H9 (cell line): ENCODE measurements around the gene SLC12A4. TPM values are rescaled to one million over a fixed set of nuclear protein-coding genes. Genes with fewer than 3 reads are reported as not detected.

Source experiments
- DNase-seq: peaks from one replicate; pipeline ENCODE4 v3.0.0-alpha.2; 2017
- H2AFZ ChIP-seq: one replicate; pipeline ENCODE4 v1.6.1; 2013; ENCODE audit warnings: mild to moderate bottlenecking, low read length, control low read depth, moderate library complexity
- H2AK5ac ChIP-seq: 2 replicates; pipeline ENCODE4 v1.6.1; 2013; ENCODE audit warnings: low read length, control low read depth, mixed read lengths; ENCODE audit not compliant: insufficient read length
- H2BK120ac ChIP-seq: one replicate; pipeline ENCODE4 v1.6.1; 2013; ENCODE audit warnings: low read depth, mild to moderate bottlenecking, low read length, control low read depth, inconsistent platforms; ENCODE audit not compliant: poor library complexity, severe bottlenecking
- H2BK12ac ChIP-seq: 2 replicates; pipeline ENCODE4 v1.6.1; 2013; ENCODE audit warnings: low read length, control low read depth, mixed read lengths, low read depth; ENCODE audit not compliant: insufficient read length
- H2BK15ac ChIP-seq: 2 replicates; pipeline ENCODE4 v1.6.1; 2013; ENCODE audit warnings: low read depth, low read length, control low read depth
- H2BK20ac ChIP-seq: one replicate; pipeline ENCODE4 v1.6.1; 2013; ENCODE audit warnings: low read depth, mild to moderate bottlenecking, low read length, control low read depth, inconsistent platforms; ENCODE audit not compliant: poor library complexity, severe bottlenecking
- H2BK5ac ChIP-seq: 2 replicates; pipeline ENCODE4 v1.6.1; 2013; ENCODE audit warnings: low read length, control low read depth, mixed read lengths; ENCODE audit not compliant: insufficient read length
- H3K14ac ChIP-seq: 2 replicates; pipeline ENCODE4 v1.6.1; 2013; ENCODE audit warnings: low read length, control low read depth; ENCODE audit not compliant: insufficient read depth
- H3K18ac ChIP-seq: 2 replicates; pipeline ENCODE4 v1.6.1; 2013; ENCODE audit warnings: low read depth, mild to moderate bottlenecking, mixed read lengths, low read length, control low read depth; ENCODE audit not compliant: insufficient read length
- H3K23ac ChIP-seq: 2 replicates; pipeline ENCODE4 v1.6.1; 2013; ENCODE audit warnings: low read length, control low read depth, mixed read lengths, low read depth; ENCODE audit not compliant: insufficient read length
- H3K23me2 ChIP-seq: 2 replicates; pipeline ENCODE4 v1.6.1; 2013; ENCODE audit warnings: low read depth, mild to moderate bottlenecking, mixed read lengths, low read length, control low read depth; ENCODE audit not compliant: insufficient read length, poor library complexity, severe bottlenecking
- H3K27ac ChIP-seq: 2 replicates; pipeline ENCODE4 v1.5.1; 2013; ENCODE audit warnings: low read length, control low read depth, mixed read lengths, low read depth; ENCODE audit not compliant: insufficient read length
- H3K27me3 ChIP-seq: 2 replicates; pipeline ENCODE4 v1.6.1; 2013; ENCODE audit warnings: low read length, control low read depth, inconsistent platforms; ENCODE audit not compliant: insufficient read depth
- H3K4ac ChIP-seq: 2 replicates; pipeline ENCODE4 v1.6.1; 2013; ENCODE audit warnings: low read depth, mild to moderate bottlenecking, control low read depth, inconsistent platforms, low read length, moderate library complexity
- H3K4me1 ChIP-seq: 2 replicates; pipeline ENCODE4 v1.6.1; 2013; ENCODE audit warnings: low read length, control low read depth, inconsistent platforms; ENCODE audit not compliant: insufficient read depth
- H3K4me2 ChIP-seq: 2 replicates; pipeline ENCODE4 v1.6.1; 2013; ENCODE audit warnings: low read length, control low read depth, mixed read lengths; ENCODE audit not compliant: insufficient read length, insufficient read depth
- H3K56ac ChIP-seq: 2 replicates; pipeline ENCODE4 v1.6.1; 2013; ENCODE audit warnings: low read depth, mild to moderate bottlenecking, mixed read lengths, low read length, control low read depth; ENCODE audit not compliant: insufficient read length
- H3K79me1 ChIP-seq: 2 replicates; pipeline ENCODE4 v1.6.1; 2013; ENCODE audit warnings: low read depth, mild to moderate bottlenecking, moderate library complexity, low read length, control low read depth, inconsistent platforms; ENCODE audit not compliant: insufficient read depth, poor library complexity, severe bottlenecking
- H3K79me2 ChIP-seq: 2 replicates; pipeline ENCODE4 v1.6.1; 2013; ENCODE audit warnings: low read length, control low read depth, inconsistent platforms; ENCODE audit not compliant: insufficient read depth
- H3K9ac ChIP-seq: 2 replicates; pipeline ENCODE4 v1.6.1; 2013; ENCODE audit warnings: low read length, control low read depth, mixed read lengths; ENCODE audit not compliant: insufficient read length; ENCODE audit errors: extremely low read depth
- H3K9me3 ChIP-seq: one replicate; pipeline ENCODE4 v1.6.1; 2013; ENCODE audit warnings: low read depth, low read length, inconsistent platforms; ENCODE audit not compliant: control insufficient read depth
- H3T11ph ChIP-seq: one replicate; pipeline ENCODE4 v1.6.1; 2013; ENCODE audit warnings: mild to moderate bottlenecking, low read length, control low read depth, inconsistent platforms
- H4K20me1 ChIP-seq: one replicate; pipeline ENCODE4 v1.6.1; 2013; ENCODE audit not compliant: control insufficient read depth, insufficient read length, insufficient read depth
- H4K5ac ChIP-seq: 2 replicates; pipeline ENCODE4 v1.6.1; 2013; ENCODE audit warnings: low read depth, mild to moderate bottlenecking, mixed read lengths, low read length, control low read depth; ENCODE audit not compliant: insufficient read length
- H4K8ac ChIP-seq: replicated peaks from 2 replicates; pipeline ENCODE4 v1.6.1; 2013; ENCODE audit warnings: low read length, control low read depth, mixed read lengths, low read depth; ENCODE audit not compliant: insufficient read length
- H4K91ac ChIP-seq: 2 replicates; pipeline ENCODE4 v1.6.1; 2013; ENCODE audit warnings: low read depth, mild to moderate bottlenecking, moderate library complexity, mixed read lengths, low read length, control low read depth; ENCODE audit not compliant: insufficient read length
- H3K27ac Mint-ChIP-seq, 3 experiments: 2 replicates in 2 of 3; 3 replicates in 1 of 3; pipeline ENCODE4 v1.8.0; 2020 to 2021; ENCODE audit warnings: mixed read lengths in 3 of 3, mild to moderate bottlenecking in 1 of 3, moderate library complexity in 1 of 3
- H3K27me3 Mint-ChIP-seq: 2 replicates; pipeline ENCODE4 v1.8.0; 2021; ENCODE audit warnings: low read depth, mild to moderate bottlenecking, moderate library complexity, mixed read lengths
- H3K36me3 Mint-ChIP-seq, 3 experiments: 2 replicates in 2 of 3; 3 replicates in 1 of 3; pipeline ENCODE4 v1.8.0; 2020 to 2021; ENCODE audit warnings: low read depth in 3 of 3, mixed read lengths in 3 of 3; ENCODE audit not compliant: insufficient read depth in 1 of 3
- H3K4me1 Mint-ChIP-seq, 2 experiments: 2 replicates each; pipeline ENCODE4 v1.8.0; 2020; ENCODE audit warnings: mixed read lengths in 2 of 2
- H3K4me3 Mint-ChIP-seq, 2 experiments: 2 replicates in 1 of 2; 3 replicates in 1 of 2; pipeline ENCODE4 v1.8.0; 2020 to 2021; ENCODE audit warnings: mild to moderate bottlenecking in 2 of 2, mixed read lengths in 2 of 2, moderate library complexity in 1 of 2
- H3K9me3 Mint-ChIP-seq, 2 experiments: 2 replicates in 1 of 2; 3 replicates in 1 of 2; pipeline ENCODE4 v1.8.0; 2020; ENCODE audit warnings: mild to moderate bottlenecking in 2 of 2, mixed read lengths in 2 of 2, moderate library complexity in 1 of 2
- WGBS: extraction: QIAGEN DNeasy Blood & Tissue Kit; methylation state at CpG from one replicate; pipeline ENCODE4 v1.1.7; 2013; ENCODE audit warnings: missing lambda C conversion rate, low lambda C conversion rate, mixed read lengths; ENCODE audit not compliant: insufficient read length; ENCODE audit errors: extremely low coverage; 5-methylcytosine and 5-hydroxymethylcytosine counted together
- total RNA-seq: library from RNA; stranded (reverse); gene quantifications from 2 replicates; pipeline ENCODE4 v1.2.1, GENCODE V29; 2021
- TF ChIP-seq, protein P1 (sequence below): fragments of 200-600 bp; sonication (generic); conservative IDR thresholded peaks from 3 replicates; pipeline ENCODE4 v1.8.0; 2021; ENCODE audit warnings: antibody characterized with exemption, mild to moderate bottlenecking

SLC12A4 gene
- total RNA-seq, 1 experiment from 2014 or later = 46.7 TPM

DNA sequence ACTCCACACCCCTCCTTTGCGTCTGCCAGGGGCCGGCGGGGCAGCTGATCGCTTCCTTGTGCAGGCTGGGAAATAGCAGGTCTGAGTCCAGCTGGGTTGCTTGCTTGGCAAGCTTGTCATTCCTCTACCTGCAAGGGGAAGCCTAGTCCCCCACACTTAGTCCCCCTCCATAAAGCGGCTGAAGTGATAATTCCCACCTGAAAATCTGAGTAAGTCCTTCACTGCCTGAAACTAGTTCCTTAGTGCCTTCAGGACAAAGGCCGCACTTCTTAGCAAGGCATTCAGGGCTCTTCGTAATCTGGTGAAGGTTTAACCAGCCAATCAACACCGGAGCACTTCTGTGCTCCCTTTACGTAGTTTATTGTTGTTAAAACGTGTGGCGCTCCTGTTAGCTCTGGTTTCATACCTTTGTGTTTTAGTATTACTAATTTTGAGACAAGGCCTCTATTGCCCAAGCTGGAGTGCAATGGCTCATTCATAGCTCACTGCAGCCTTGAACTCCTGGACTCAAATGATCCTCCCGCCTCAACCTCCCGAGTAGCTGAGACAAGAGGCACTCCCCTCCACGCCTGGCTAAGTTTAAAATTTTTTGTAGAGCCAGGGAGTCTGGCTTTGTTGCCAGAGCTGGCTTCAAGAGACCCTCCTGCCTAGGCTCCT is 74.6 kb downstream of the SLC12A4 start:
- H2BK12ac ChIP-seq = no peak overlapping the region
- H3K23me2 ChIP-seq = peaks cover 6% of the 10 kb centered on the region
- H2BK5ac ChIP-seq = no peak overlapping the region
- H3K4ac ChIP-seq = no peak overlapping the region
- no peaks in the 10 kb centered on the region for H3K9me3 ChIP-seq
- no peak overlapping the region for H4K5ac ChIP-seq
- H3K27me3 ChIP-seq = no peaks in the 10 kb centered on the region
- H2BK20ac ChIP-seq = no peak overlapping the region
- TF ChIP-seq, protein P1, sequence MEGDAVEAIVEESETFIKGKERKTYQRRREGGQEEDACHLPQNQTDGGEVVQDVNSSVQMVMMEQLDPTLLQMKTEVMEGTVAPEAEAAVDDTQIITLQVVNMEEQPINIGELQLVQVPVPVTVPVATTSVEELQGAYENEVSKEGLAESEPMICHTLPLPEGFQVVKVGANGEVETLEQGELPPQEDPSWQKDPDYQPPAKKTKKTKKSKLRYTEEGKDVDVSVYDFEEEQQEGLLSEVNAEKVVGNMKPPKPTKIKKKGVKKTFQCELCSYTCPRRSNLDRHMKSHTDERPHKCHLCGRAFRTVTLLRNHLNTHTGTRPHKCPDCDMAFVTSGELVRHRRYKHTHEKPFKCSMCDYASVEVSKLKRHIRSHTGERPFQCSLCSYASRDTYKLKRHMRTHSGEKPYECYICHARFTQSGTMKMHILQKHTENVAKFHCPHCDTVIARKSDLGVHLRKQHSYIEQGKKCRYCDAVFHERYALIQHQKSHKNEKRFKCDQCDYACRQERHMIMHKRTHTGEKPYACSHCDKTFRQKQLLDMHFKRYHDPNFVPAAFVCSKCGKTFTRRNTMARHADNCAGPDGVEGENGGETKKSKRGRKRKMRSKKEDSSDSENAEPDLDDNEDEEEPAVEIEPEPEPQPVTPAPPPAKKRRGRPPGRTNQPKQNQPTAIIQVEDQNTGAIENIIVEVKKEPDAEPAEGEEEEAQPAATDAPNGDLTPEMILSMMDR = no peak
- H4K20me1 ChIP-seq = no peaks in the 10 kb centered on the region
- H3K79me2 ChIP-seq = peaks cover 8% of the 10 kb centered on the region; the same call in 1 of the 2 replicates
- no peak overlapping the region for H3K27ac ChIP-seq
- WGBS = no CpG with 5 or more reads among the region's 14 CpGs
- peak overlapping the region; percentile 86 for H3K14ac ChIP-seq
- no peak overlapping the region for H2AK5ac ChIP-seq
- H3K4me2 ChIP-seq = peak overlapping the region; percentile 75
- DNase-seq = no peak
- peak overlapping the region; percentile 11 for H4K91ac ChIP-seq
- H3K36me3 Mint-ChIP-seq = no peaks in the 10 kb centered on the region
- peak overlapping the region; percentile 89 for H3K9ac ChIP-seq
- H3K27me3 Mint-ChIP-seq = no peaks in the 10 kb centered on the region
- H3K23ac ChIP-seq = no peak overlapping the region
- peak overlapping the region; percentile 59 for H3K18ac ChIP-seq
- H3K9me3 Mint-ChIP-seq = no peaks in the 10 kb centered on the region
- no peak overlapping the region for H3T11ph ChIP-seq
- no peak overlapping the region for H2BK15ac ChIP-seq
- peak overlapping the region; percentile 89 to 98 (median 95); a peak in 6 of 7 replicates for H3K27ac Mint-ChIP-seq
- no peak overlapping the region for H3K56ac ChIP-seq
- H4K8ac ChIP-seq = no peak overlapping the region
- H2AFZ ChIP-seq = no peak overlapping the region
- peaks cover 7% of the 10 kb centered on the region for H3K79me1 ChIP-seq
- H3K4me1 ChIP-seq = no peaks in the 10 kb centered on the region
- peaks cover 15 to 16% of the 10 kb centered on the region in 2 experiments for H3K4me1 Mint-ChIP-seq
- no peak overlapping the region for H2BK120ac ChIP-seq
- peak overlapping the region; percentile 95 to 98 for H3K4me3 Mint-ChIP-seq

Other genes starting within 250 kb of the SLC12A4 start
- 20.1 and 21.8 TPM in 2 replicates for gene GFOD2, start 249.3 kb downstream of the SLC12A4 start, total RNA-seq
- 15.5 and 15.6 TPM in 2 replicates for gene RANBP10, start 162.1 kb downstream of the SLC12A4 start, total RNA-seq
- gene TSNAXIP1, start 161.7 kb downstream of the SLC12A4 start, total RNA-seq = 1.1 and 1.3 TPM in 2 replicates
- 48.7 and 48.9 TPM in 2 replicates for gene THAP11, start 126.3 kb downstream of the SLC12A4 start, total RNA-seq
- gene NUTF2, start 121.7 kb downstream of the SLC12A4 start, total RNA-seq = 190 and 198 TPM in 2 replicates
- gene CENPT, start 120.9 kb downstream of the SLC12A4 start, total RNA-seq = 60.9 and 65.9 TPM in 2 replicates
- 99.5 and 106 TPM in 2 replicates for gene EDC4, start 95.6 kb downstream of the SLC12A4 start, total RNA-seq
- gene NRN1L, start 83.8 kb downstream of the SLC12A4 start, total RNA-seq = 2.0 and 2.7 TPM in 2 replicates
- gene PSKH1, start 75.4 kb downstream of the SLC12A4 start, total RNA-seq = 28.6 and 29.1 TPM in 2 replicates
- gene CTRL, start 36.8 kb downstream of the SLC12A4 start, total RNA-seq = 2.7 and 3.3 TPM in 2 replicates
- 24.5 and 25.7 TPM in 2 replicates for gene PSMB10, start 31.8 kb downstream of the SLC12A4 start, total RNA-seq
- 17.7 and 17.8 TPM in 2 replicates for gene LCAT, start 24.5 kb downstream of the SLC12A4 start, total RNA-seq
- 0.59 and 0.68 TPM in 2 replicates for gene DPEP3, start 11.9 kb upstream of the SLC12A4 start, total RNA-seq
- not detected in 2 replicates for gene DPEP2, start 30.8 kb upstream of the SLC12A4 start, total RNA-seq
- gene DPEP2NB, start 47.3 kb upstream of the SLC12A4 start, total RNA-seq = not detected in 2 replicates
- 21.8 and 22.9 TPM in 2 replicates for gene DDX28, start 54.6 kb upstream of the SLC12A4 start, total RNA-seq
- gene DUS2, start 54.6 kb upstream of the SLC12A4 start, total RNA-seq = 26.0 and 28.5 TPM in 2 replicates
- gene NFATC3, start 116.7 kb upstream of the SLC12A4 start, total RNA-seq = 31.6 and 33.0 TPM in 2 replicates